GM19452 (cell line): Measurements from ENCODE around the gene NMBR.
A peak's percentile ranks its signal among the peaks of the same experiment; 100 is the strongest.
"Not testable (repeated sequence)": the region's sequence is repeated elsewhere in the genome, so short reads cannot be mapped to it uniquely, and the experiment has no call there.

ENCODE experiments used
- ATAC-seq: cut with Tn5 transposase; IDR thresholded peaks from one replicate; pipeline ENCODE4 v1.9.1; 2021; ENCODE audit not compliant: unreplicated experiment

Gene NMBR

DNA sequence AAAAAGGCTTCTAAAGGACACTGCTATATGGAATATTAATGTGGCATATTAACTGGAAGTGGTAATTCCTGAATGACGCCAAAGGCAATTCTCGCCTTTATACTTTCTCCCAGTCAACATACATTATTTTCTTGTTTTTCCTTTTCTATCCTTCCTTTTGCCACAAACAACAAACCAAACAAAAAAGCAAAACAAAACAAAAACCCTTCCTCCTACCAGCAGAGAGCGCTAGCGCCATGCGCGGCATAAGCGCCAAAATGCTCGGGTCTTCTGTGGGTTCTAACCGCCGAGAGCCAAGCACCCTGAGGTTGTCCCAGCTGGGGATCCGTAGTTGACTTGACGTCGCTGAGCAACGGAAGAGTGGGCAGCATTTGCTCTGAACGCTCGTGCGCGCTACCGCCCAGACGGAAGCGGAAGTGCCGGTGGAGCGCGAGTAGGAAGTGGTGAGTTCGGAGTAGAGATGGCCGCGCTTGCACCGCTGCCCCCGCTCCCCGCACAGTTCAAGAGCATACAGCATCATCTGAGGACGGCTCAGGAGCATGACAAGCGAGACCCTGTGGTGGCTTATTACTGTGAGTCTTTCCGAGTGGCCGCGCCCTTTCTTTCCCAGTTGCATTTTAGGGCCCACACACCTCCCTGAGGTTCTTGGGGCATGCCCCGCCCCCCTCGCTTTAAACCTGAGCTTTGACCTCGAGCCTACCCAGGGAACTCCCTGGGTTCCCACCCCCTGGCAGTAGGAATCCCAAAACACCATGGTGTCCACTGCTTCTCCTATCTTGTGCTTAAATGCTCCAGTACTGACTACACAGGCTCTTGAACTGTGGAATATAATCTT is at the start of gene NMBR, which contains the start of gene VTA1:
TSS of gene NMBR (minus strand) at position 295 of the 835 bp plus-strand sequence. CDS start 58,464 bp downstream, outside the sequence.
TSS of gene VTA1 (plus strand) at position 436 of the 835 bp plus-strand sequence. CDS start at position 461, 25 bp downstream.
- ATAC-seq = peak; percentile 100

DNA sequence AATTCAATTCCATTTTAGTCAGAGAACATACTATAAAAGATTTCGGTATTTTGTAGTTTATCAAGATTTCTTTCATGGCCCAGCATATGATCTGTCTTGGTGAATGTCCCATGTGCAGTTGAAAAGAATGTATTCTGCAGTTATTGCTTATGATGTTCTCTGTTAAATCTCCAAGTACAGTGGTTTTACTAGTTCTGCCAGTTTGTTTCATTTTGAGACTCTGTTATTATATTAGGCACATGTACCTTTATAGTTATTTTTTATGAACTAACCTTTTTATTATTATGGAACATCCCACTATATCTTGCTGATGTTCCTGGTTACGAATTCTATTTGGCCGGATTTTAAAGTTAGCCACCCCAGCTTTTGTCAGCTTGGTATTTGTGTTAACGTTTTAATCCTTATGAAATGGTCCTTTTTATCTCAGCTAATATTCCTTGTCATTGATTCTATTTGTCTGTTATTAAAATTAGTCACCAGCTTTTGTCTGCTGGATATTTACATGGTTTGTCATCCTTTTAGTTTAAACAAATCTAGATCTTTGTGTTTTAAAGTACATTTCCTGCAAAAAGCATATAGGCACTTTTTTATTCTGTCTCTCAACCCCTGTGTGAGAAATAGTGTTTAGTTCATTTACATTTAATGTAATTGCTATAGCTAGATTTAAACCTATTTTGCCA is 49.1 kb upstream of the NMBR start:
- no peak for ATAC-seq

DNA sequence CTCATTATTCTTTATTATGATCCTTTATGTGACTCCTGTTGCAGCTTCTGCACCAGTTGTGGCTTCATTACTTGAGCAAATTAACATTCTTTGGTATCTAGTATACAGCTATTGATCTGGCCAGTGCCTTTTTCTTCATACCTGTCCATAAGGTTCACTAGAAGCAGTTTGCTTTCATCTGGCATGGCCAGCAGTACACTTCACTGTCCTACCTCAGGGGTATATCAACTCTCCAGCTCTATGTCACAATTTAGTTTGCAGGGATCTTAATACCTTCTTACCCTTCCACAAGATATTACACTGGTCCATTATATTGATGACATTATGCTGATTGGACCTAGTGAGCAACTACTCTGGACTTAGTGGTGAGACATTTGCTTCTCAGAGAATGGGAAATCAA is 46.7 kb upstream of the NMBR start:
- ATAC-seq = no peak

- no peak for ATAC-seq
Observed at GRCh38 chr6:142192343-142192742, 45.4 kb upstream of the NMBR start.

DNA sequence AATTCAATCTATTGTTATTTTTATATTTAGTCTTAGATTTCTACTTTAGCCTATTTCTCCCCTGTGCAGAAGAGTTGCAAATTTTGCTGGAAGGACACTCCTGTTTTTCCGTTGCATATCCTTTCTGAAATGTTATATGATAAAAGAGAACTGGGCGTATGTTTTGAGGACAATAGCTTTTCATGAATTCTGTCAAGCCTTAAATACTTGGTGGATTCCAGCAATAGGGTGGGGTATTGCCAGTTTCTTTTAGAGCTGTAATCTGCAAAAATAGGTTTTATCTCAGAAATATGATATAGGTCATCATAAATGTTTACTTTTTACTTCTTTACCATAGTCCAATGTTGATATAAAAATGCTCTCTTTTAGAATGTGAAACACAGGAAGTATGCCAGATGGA is 42.1 kb upstream of the NMBR start:
- ATAC-seq = no peak

- ATAC-seq = not testable (repeated sequence)
Observed at GRCh38 chr6:142188341-142188740, 41.4 kb upstream of the NMBR start.

GRCh38 chr6:142187209-142187608 is 40.3 kb upstream of the NMBR start:
- no peak for ATAC-seq

DNA sequence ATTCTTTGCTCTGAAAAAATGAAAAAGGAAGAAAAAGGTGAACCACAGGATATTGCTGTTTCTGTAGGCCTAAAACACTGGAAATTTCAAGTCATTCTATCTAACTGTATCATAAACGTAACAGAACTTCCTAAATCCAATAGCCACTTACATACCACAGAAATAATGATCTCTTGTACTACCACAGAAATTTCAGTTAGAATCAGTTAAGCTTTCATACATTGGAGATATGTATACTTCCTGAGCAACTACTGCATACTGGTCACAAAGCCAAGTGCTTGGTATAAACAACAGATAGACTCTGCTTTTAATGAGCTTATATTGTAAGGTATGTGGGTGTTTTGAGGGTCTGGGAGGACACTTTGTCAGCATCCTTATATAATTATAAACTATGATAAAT is 38.7 kb upstream of the NMBR start:
- ATAC-seq = no peak

DNA sequence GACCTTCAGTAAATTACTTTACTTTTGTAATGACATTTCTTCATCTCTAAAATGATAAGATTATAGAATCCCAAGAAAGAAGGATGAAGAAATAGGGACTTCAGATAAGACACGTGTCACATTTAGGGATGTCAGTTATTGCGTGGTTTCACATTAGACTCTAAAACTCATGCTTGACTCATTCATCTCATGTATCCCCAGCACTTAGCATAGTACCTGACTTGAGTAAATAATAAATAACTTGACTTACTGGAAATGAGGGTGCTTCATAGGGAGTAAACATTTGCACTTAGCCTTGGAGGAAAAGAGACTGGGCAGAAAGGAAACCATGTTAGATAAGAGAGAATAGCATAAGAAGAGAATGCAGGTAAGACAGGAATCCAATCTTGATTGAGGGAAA is 37.4 kb upstream of the NMBR start:
- no peak for ATAC-seq

- no peak for ATAC-seq
Observed at GRCh38 chr6:142183351-142183750, 36.4 kb upstream of the NMBR start.

DNA sequence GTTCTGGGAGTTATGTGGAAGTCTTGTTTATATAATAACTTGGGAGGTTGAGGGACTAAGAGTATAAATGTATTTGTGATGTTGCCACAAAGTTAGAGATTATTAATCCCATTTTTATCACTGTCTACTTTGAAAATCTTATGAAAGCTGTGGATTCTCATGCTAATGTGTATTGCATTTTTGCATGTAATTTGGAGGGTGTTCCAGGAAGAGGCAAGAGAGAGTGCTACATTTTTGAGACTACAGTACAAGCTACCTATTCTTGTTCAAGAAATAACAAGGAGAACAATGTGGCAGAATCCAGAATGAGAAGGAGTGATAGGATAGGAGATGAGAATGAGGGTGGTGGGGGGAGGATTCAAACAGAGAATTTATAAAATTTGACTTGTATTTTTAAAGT is 35.1 kb upstream of the NMBR start:
- no peak for ATAC-seq

DNA sequence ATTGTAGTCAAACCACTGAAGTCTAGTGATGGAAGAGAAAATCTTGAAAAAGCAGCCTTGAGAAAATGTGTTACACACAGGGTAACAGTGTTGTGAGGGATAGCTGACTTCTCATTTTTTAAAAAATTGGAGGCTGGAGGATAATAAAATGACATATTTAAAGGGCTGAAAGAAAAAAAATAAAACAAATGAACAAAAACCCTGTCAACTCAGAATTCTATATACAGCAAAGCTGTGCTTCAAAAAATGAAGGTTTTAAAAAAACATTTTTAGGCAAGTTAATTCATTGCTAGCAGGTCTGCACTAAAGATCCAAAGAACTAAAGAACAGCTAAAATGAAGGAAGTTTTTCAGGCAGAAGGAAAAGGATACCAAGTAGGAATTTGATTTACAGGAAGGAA is 31.2 kb upstream of the NMBR start:
- no peak for ATAC-seq

GRCh38 chr6:142174703-142175102 is 27.8 kb upstream of the NMBR start:
- ATAC-seq = no peak

DNA sequence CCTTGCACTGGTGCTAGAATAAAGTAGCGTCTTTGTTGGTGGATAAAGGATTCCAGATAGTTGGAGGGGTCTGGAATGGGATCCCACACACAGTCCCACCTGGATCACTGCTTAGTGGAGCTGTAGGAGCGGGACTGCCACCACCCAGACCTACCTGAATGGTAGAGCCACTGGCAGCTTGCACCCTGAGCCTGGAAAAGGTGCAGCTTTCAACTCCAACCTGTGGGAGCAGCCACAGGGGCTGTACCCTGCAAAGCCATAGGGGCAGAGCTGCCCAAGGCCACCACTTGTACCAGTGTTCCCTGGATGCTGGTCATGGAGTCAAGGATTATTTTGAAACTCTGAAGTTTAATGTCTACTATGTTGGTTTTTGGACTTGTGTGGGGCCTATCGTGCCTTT is 27.1 kb upstream of the NMBR start:
- ATAC-seq = no peak

DNA sequence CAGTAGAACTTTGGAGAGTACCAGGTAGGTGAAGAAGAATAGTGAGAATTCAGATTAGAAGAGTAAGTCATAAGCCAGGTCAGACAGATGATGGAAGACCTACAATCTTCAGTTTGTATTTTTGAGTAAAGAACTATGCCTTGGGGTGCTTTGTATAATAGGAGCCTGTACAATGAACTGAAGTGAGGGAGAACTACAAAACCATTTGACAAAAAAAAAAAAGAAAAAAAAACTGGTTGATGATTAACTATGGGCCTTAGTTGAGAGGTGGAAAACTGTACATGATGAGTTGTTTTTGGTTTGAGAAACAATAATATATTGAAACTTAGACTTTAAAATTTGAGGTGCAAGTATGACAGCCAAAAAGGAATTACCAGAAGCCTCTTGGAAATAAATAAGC is 25.8 kb upstream of the NMBR start:
- ATAC-seq = no peak

DNA sequence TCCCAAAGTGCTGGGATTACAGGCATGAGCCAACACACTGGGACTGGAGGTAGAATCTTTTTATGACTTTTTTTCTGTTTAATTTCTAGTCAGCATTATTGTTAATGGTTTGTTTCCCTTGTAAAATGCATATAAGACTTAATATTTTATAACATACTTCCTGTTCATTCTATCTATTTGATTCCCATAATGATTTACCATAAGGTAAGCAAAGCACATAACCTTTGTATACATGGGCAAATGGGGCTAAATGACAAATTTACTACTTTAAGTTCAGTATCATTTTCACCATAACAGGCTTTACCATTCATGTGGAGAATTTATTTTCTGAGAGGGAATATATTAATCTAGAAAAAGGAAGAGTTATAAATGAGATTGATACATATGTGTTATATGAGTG is 24.4 kb upstream of the NMBR start:
- ATAC-seq = no peak

- ATAC-seq = no peak
Observed at GRCh38 chr6:142167486-142167885, 20.6 kb upstream of the NMBR start.

DNA sequence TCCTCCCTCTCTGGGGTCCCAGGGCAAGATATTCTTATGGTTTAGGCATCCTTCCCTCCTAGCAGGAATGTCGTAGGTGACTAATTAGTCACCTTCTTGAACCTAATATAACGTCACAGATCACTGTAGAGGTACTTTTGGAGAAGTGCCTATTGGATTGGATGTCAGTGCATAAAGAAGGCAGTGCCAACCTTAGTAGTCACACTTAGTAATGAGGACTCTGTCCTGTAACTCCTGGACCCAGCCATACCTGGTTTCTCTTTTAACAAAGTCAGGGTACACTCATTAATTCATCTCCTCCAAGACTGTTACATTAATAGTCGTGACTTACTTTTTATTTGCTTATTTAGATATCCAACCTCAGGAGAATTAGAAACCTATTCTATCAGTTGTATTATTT is 20.1 kb upstream of the NMBR start:
- no peak for ATAC-seq

- ATAC-seq = no peak
Observed at GRCh38 chr6:142165227-142165626, 18.3 kb upstream of the NMBR start.

GRCh38 chr6:142162780-142163179 is 15.9 kb upstream of the NMBR start:
- no peak for ATAC-seq

GRCh38 chr6:142156758-142157068 is 9.8 kb upstream of the NMBR start:
- ATAC-seq = not testable (repeated sequence)
